ENCODE data around the gene IL9R.

DNA sequence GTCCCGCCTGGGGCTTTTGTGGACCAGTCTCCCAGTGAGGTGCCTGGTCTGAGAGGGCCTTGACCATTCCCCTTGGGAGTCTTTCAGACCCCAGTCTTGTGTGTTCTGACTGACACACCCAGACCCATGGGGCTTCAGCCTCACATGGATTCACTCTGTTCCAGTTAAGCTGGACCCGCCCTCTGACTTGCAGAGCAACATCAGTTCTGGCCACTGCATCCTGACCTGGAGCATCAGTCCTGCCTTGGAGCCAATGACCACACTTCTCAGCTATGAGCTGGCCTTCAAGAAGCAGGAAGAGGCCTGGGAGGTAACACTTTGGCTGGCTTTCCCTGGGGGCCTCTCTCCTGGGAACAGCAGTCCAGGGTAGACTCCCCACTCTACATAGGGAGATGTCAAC, 6.8 kb downstream of the IL9R start:
- TF ChIP-seq, protein P1, sequence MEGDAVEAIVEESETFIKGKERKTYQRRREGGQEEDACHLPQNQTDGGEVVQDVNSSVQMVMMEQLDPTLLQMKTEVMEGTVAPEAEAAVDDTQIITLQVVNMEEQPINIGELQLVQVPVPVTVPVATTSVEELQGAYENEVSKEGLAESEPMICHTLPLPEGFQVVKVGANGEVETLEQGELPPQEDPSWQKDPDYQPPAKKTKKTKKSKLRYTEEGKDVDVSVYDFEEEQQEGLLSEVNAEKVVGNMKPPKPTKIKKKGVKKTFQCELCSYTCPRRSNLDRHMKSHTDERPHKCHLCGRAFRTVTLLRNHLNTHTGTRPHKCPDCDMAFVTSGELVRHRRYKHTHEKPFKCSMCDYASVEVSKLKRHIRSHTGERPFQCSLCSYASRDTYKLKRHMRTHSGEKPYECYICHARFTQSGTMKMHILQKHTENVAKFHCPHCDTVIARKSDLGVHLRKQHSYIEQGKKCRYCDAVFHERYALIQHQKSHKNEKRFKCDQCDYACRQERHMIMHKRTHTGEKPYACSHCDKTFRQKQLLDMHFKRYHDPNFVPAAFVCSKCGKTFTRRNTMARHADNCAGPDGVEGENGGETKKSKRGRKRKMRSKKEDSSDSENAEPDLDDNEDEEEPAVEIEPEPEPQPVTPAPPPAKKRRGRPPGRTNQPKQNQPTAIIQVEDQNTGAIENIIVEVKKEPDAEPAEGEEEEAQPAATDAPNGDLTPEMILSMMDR (IDR thresholded peaks at IDR 0.05), result no peak
- TF ChIP-seq POLR2A (IDR thresholded peaks at IDR 0.05), result no peak
